OCI-LY1 (cell line): ENCODE data around the gene DNLZ.

ENCODE experiments used
- H2AFZ ChIP-seq: fragments of 200-600 bp; sonication (generic), shearing (Covaris generic); 2 replicates; pipeline ENCODE4 v1.6.0; 2014; ENCODE audit warnings: antibody characterized with exemption, mild to moderate bottlenecking, low read length
- H3F3A ChIP-seq: fragments of 200-600 bp; sonication (generic), shearing (Covaris generic); 2 replicates; pipeline ENCODE4 v1.6.0; 2014; ENCODE audit warnings: mild to moderate bottlenecking, antibody characterized with exemption, low read length, moderate library complexity; ENCODE audit not compliant: insufficient read depth
- H3K27ac ChIP-seq: fragments of 200-600 bp; sonication (generic); 2 replicates; pipeline ENCODE4 v1.5.1; 2014; ENCODE audit warnings: low read length, mixed run types, mild to moderate bottlenecking, low read depth; ENCODE audit not compliant: poor library complexity, severe bottlenecking
- H3K27me3 ChIP-seq: fragments of 200-600 bp; sonication (generic); 2 replicates; pipeline ENCODE4 v1.6.0; 2014; ENCODE audit warnings: antibody characterized with exemption, mild to moderate bottlenecking, low read length, moderate library complexity; ENCODE audit not compliant: insufficient read depth
- H3K36me3 ChIP-seq: fragments of 200-600 bp; sonication (generic); 2 replicates; pipeline ENCODE4 v1.6.1; 2014; ENCODE audit warnings: mild to moderate bottlenecking, antibody characterized with exemption, low read length, moderate library complexity, mixed read lengths; ENCODE audit not compliant: insufficient read depth
- H3K4me1 ChIP-seq: fragments of 200-600 bp; sonication (generic); 2 replicates; pipeline ENCODE4 v1.5.1; 2014; ENCODE audit warnings: mild to moderate bottlenecking, low read length, moderate library complexity; ENCODE audit not compliant: insufficient read depth, severe bottlenecking
- H3K4me2 ChIP-seq: fragments of 200-600 bp; sonication (generic), shearing (Covaris generic); 2 replicates; pipeline ENCODE4 v1.6.1; 2014; ENCODE audit warnings: low read length
- H3K4me3 ChIP-seq: fragments of 200-600 bp; sonication (generic); 2 replicates; pipeline ENCODE4 v1.5.1; 2014; ENCODE audit warnings: low read length, low read depth, mild to moderate bottlenecking, mixed read lengths; ENCODE audit not compliant: poor library complexity, severe bottlenecking
- H3K79me2 ChIP-seq: fragments of 200-600 bp; shearing (Covaris generic); 2 replicates; pipeline ENCODE4 v1.6.1; 2016; ENCODE audit warnings: mixed run types, low read length, mixed read lengths; ENCODE audit not compliant: insufficient read depth
- H3K9ac ChIP-seq: fragments of 200-600 bp; sonication (generic), shearing (Covaris generic); 2 replicates; pipeline ENCODE4 v1.6.1; 2014; ENCODE audit warnings: mild to moderate bottlenecking, low read length, mixed read lengths
- H3K9me2 ChIP-seq: fragments of 200-600 bp; sonication (generic), shearing (Covaris generic); 2 replicates; pipeline ENCODE4 v1.6.1; 2014; ENCODE audit warnings: low read depth, mild to moderate bottlenecking, low read length, mixed read lengths
- H3K9me3 ChIP-seq: fragments of 200-600 bp; shearing (Covaris generic); 2 replicates; pipeline ENCODE4 v1.6.1; 2014; ENCODE audit warnings: low read length, mixed read lengths
- H4K20me1 ChIP-seq: fragments of 200-600 bp; sonication (generic), shearing (Covaris generic); 2 replicates; pipeline ENCODE4 v1.6.0; 2016; ENCODE audit warnings: mild to moderate bottlenecking, low read length; ENCODE audit not compliant: insufficient read depth
- CTCF ChIP-seq: fragments of 200-600 bp; sonication (generic), shearing (Covaris generic); IDR thresholded peaks from 2 replicates; pipeline ENCODE4 v1.5.1; 2017; ENCODE audit warnings: mild to moderate bottlenecking, antibody characterized with exemption, low read length, moderate library complexity, mixed read lengths
- EZH2 ChIP-seq: fragments of 200-600 bp; sonication (generic), shearing (Covaris generic); IDR thresholded peaks from 2 replicates; pipeline ENCODE4 v1.8.0; 2017; ENCODE audit warnings: borderline replicate concordance, mixed run types, mild to moderate bottlenecking, antibody characterized with exemption, low read length, moderate library complexity, mixed read lengths

DNLZ gene

DNA sequence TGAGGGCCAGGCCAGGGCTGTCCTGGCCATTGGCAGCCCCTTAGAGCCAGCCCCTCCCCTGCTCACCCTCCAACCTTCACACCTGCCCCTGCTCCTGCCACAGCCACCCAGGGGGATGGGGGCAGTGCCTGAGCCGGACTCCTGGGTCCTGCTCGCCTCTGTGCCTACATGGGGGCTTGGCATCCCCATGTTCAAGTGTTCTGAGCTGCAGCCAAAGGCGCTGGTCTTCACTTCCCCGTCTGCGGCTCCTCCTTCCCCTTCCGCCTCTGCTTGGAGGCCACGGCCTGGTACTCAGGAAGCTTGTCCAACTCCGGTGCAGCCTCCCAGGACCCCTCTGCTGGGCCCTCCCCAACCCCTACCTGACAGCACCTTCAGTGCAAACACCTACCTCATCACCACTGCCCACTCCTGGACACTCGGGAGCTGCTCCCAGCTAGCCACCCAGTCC, 2.3 kb upstream of the DNLZ start:
- no peak overlapping the region for H3K9ac ChIP-seq
- no peaks in the 10 kb centered on the region; the same call in 1 of the 2 replicates for H3K36me3 ChIP-seq
- peaks cover 11% of the 10 kb centered on the region for H3K4me1 ChIP-seq
- no peaks in the 10 kb centered on the region for H4K20me1 ChIP-seq
- H3F3A ChIP-seq = no peaks in the 10 kb centered on the region
- no peaks in the 10 kb centered on the region for H3K79me2 ChIP-seq
- H3K27ac ChIP-seq = no peak overlapping the region
- H3K27me3 ChIP-seq = peaks cover 8% of the 10 kb centered on the region; the same call in 1 of the 2 replicates
- no peak overlapping the region for H2AFZ ChIP-seq
- TF ChIP-seq EZH2 (no peak), CTCF (no peak)
- no peak overlapping the region for H3K4me2 ChIP-seq
- no peaks in the 10 kb centered on the region for H3K9me3 ChIP-seq
- H3K9me2 ChIP-seq = no peaks in the 10 kb centered on the region
- H3K4me3 ChIP-seq = no peak overlapping the region

- no peak overlapping the region for H3K4me3 ChIP-seq
These were observed 1.6 kb upstream of the DNLZ start for GRCh38 chr9:136364942-136365774.

More at GRCh38 chr9:136364942-136365774, 1.6 kb upstream of the DNLZ start:
- Histone ChIP-seq H3K9me3 (no peaks in the 10 kb centered on the region), H3K79me2 (no peaks in the 10 kb centered on the region), H3K27me3 (peaks cover 1% of the 10 kb centered on the region; the same call in 1 of the 2 replicates), H4K20me1 (no peaks in the 10 kb centered on the region), H3F3A (no peaks in the 10 kb centered on the region), H3K4me1 (peaks cover 11% of the 10 kb centered on the region), H2AFZ (no peak overlapping the region), H3K4me2 (no peak overlapping the region), H3K27ac (no peak overlapping the region), H3K36me3 (no peaks in the 10 kb centered on the region; the same call in 1 of the 2 replicates), H3K9me2 (no peaks in the 10 kb centered on the region), H3K9ac (no peak overlapping the region)
- TF ChIP-seq EZH2 (no peak), CTCF (no peak)
